ENCODE results near the gene NISCH.

NISCH gene

GRCh38 chr3:52420388-52420787, 35.0 kb upstream of the NISCH start:
- DNase-seq (ENCODE audit: low spot score): no peak
- in situ Hi-C loops (cut with MboI; ENCODE audit: low pct_unique_long_range_greater_than_20kb, low sequenced_read_pairs, unreplicated experiment): no loop called here
- TF ChIP-seq CTCF (IDR thresholded peaks at IDR 0.05; ENCODE audit: extremely low read depth, insufficient read depth, missing control alignments): no peak

- DNase-seq (ENCODE audit: low spot score): no peak
- in situ Hi-C loops (cut with MboI; ENCODE audit: low pct_unique_long_range_greater_than_20kb, low sequenced_read_pairs, unreplicated experiment): no loop called here
- no peak for TF ChIP-seq CTCF (IDR thresholded peaks at IDR 0.05; ENCODE audit: extremely low read depth, insufficient read depth, missing control alignments)
Measured at GRCh38 chr3:52422669-52423068, 32.7 kb upstream of the NISCH start.

GRCh38 chr3:52423173-52423572, 32.2 kb upstream of the NISCH start:
- no peak for DNase-seq (ENCODE audit: low spot score)
- in situ Hi-C loops (cut with MboI; ENCODE audit: low pct_unique_long_range_greater_than_20kb, low sequenced_read_pairs, unreplicated experiment): no loop called here
- TF ChIP-seq CTCF (IDR thresholded peaks at IDR 0.05; ENCODE audit: extremely low read depth, insufficient read depth, missing control alignments): no peak

- in situ Hi-C loops (cut with MboI; ENCODE audit: low pct_unique_long_range_greater_than_20kb, low sequenced_read_pairs, unreplicated experiment): no loop called here
- TF ChIP-seq CTCF (IDR thresholded peaks at IDR 0.05; ENCODE audit: extremely low read depth, insufficient read depth, missing control alignments): peak; percentile 77
- peak; percentile 58 for DNase-seq (ENCODE audit: low spot score)
Measured at GRCh38 chr3:52428151-52429005, 27.0 kb upstream of the NISCH start.

- in situ Hi-C loops (cut with MboI; ENCODE audit: low pct_unique_long_range_greater_than_20kb, low sequenced_read_pairs, unreplicated experiment): no loop called here
- no peak for DNase-seq (ENCODE audit: low spot score)
- TF ChIP-seq CTCF (IDR thresholded peaks at IDR 0.05; ENCODE audit: extremely low read depth, insufficient read depth, missing control alignments): no peak
Measured at GRCh38 chr3:52429031-52429430, 26.4 kb upstream of the NISCH start.

GRCh38 chr3:52429779-52430415, 25.5 kb upstream of the NISCH start:
- DNase-seq (ENCODE audit: low spot score): no peak
- in situ Hi-C loops (cut with MboI; ENCODE audit: low pct_unique_long_range_greater_than_20kb, low sequenced_read_pairs, unreplicated experiment): no loop called here
- no peak for TF ChIP-seq CTCF (IDR thresholded peaks at IDR 0.05; ENCODE audit: extremely low read depth, insufficient read depth, missing control alignments)

All from GM13977 (cell line).